Duodenal mucosa (tissue), 2 donors: ENCODE measurements around the gene OAS3.

Experiments used
- H3K27ac ChIP-seq: one replicate; pipeline ENCODE4 v1.7.0; 2013; ENCODE audit warnings: low read depth, low read length
- H3K27me3 ChIP-seq, 2 donors: one replicate each; pipeline ENCODE4 v1.7.0; 2013; ENCODE audit warnings: low read length in 2 of 2, control low read depth in 1 of 2; ENCODE audit not compliant: insufficient read depth in 2 of 2, control insufficient read depth in 1 of 2
- H3K36me3 ChIP-seq, 2 donors: one replicate each; pipeline ENCODE4 v1.7.0; 2013; ENCODE audit warnings: low read length in 2 of 2, control low read depth in 1 of 2; ENCODE audit not compliant: insufficient read depth in 2 of 2, control insufficient read depth in 1 of 2
- H3K4me1 ChIP-seq, 2 donors: one replicate each; pipeline ENCODE4 v1.7.0; 2013; ENCODE audit warnings: low read length in 2 of 2, control low read depth in 1 of 2; ENCODE audit not compliant: insufficient read depth in 2 of 2, control insufficient read depth in 1 of 2
- H3K4me3 ChIP-seq, 2 donors: one replicate each; pipeline ENCODE4 v1.7.0; 2013; ENCODE audit warnings: low read length in 2 of 2, low read depth in 1 of 2
- H3K9ac ChIP-seq, 2 donors: one replicate each; pipeline ENCODE4 v1.7.0; 2013; ENCODE audit warnings: low read length in 2 of 2, low read depth in 1 of 2
- H3K9me3 ChIP-seq, 2 donors: one replicate each; pipeline ENCODE4 v1.7.0; 2013; ENCODE audit warnings: low read length in 2 of 2, control low read depth in 1 of 2; ENCODE audit not compliant: control insufficient read depth in 1 of 2

Gene OAS3

GRCh38 chr12:112989806-112990205 is 51.5 kb downstream of the OAS3 start:
- peaks cover 0 to 20% of the 10 kb centered on the region in 2 donors for H3K36me3 ChIP-seq
- H3K4me3 ChIP-seq = no peak overlapping the region
- no peak overlapping the region for H3K9ac ChIP-seq
- H3K27ac ChIP-seq = no peak overlapping the region
- H3K9me3 ChIP-seq = peaks cover 0 to 6% of the 10 kb centered on the region in 2 donors
- H3K27me3 ChIP-seq = no peaks in the 10 kb centered on the region
- H3K4me1 ChIP-seq = no peaks in the 10 kb centered on the region

- Histone ChIP-seq H3K27me3 (no peaks in the 10 kb centered on the region), H3K9me3 (no peaks in the 10 kb centered on the region), H3K36me3 (peaks cover 0 to 23% of the 10 kb centered on the region in 2 donors), H3K9ac (no peak overlapping the region), H3K4me1 (no peaks in the 10 kb centered on the region), H3K27ac (no peak overlapping the region), H3K4me3 (no peak overlapping the region)
Observed at GRCh38 chr12:112992541-112993398, 54.5 kb downstream of the OAS3 start.

- no peak overlapping the region for H3K9ac ChIP-seq
Observed at GRCh38 chr12:112995008-112995407, 56.7 kb downstream of the OAS3 start.

GRCh38 chr12:112996501-112996900 is 58.2 kb downstream of the OAS3 start:
- Histone ChIP-seq H3K36me3 (peaks cover 0 to 25% of the 10 kb centered on the region in 2 donors), H3K4me3 (no peak overlapping the region)

More at GRCh38 chr12:112995008-112995407, 56.7 kb downstream of the OAS3 start:
- Histone ChIP-seq H3K36me3 (peaks cover 0 to 25% of the 10 kb centered on the region in 2 donors), H3K27ac (no peak overlapping the region), H3K27me3 (no peaks in the 10 kb centered on the region), H3K9me3 (no peaks in the 10 kb centered on the region), H3K4me1 (no peaks in the 10 kb centered on the region), H3K4me3 (no peak overlapping the region)

GRCh38 chr12:112997506-112997905 is 59.2 kb downstream of the OAS3 start:
- Histone ChIP-seq H3K27me3 (no peaks in the 10 kb centered on the region), H3K4me3 (no peak overlapping the region), H3K9ac (no peak overlapping the region), H3K9me3 (no peaks in the 10 kb centered on the region), H3K36me3 (peaks cover 0 to 25% of the 10 kb centered on the region in 2 donors), H3K4me1 (no peaks in the 10 kb centered on the region), H3K27ac (no peak overlapping the region)

More at GRCh38 chr12:112996501-112996900, 58.2 kb downstream of the OAS3 start:
- H3K27me3 ChIP-seq = no peaks in the 10 kb centered on the region
- no peaks in the 10 kb centered on the region for H3K9me3 ChIP-seq
- H3K27ac ChIP-seq = no peak overlapping the region
- no peaks in the 10 kb centered on the region for H3K4me1 ChIP-seq
- H3K9ac ChIP-seq = no peak overlapping the region

GRCh38 chr12:112998987-112999767 is 60.9 kb downstream of the OAS3 start:
- Histone ChIP-seq H3K36me3 (peaks cover 0 to 31% of the 10 kb centered on the region in 2 donors), H3K4me1 (no peaks in the 10 kb centered on the region), H3K9me3 (no peaks in the 10 kb centered on the region), H3K9ac (no peak overlapping the region), H3K4me3 (no peak overlapping the region), H3K27ac (no peak overlapping the region), H3K27me3 (no peaks in the 10 kb centered on the region)

- Histone ChIP-seq H3K9me3 (no peaks in the 10 kb centered on the region), H3K4me1 (no peaks in the 10 kb centered on the region), H3K36me3 (peaks cover 0 to 31% of the 10 kb centered on the region in 2 donors), H3K27me3 (no peaks in the 10 kb centered on the region), H3K4me3 (no peak overlapping the region), H3K27ac (no peak overlapping the region), H3K9ac (no peak overlapping the region)
Observed at GRCh38 chr12:113000433-113000832, 62.2 kb downstream of the OAS3 start.

- no peaks in the 10 kb centered on the region for H3K9me3 ChIP-seq
- H3K4me1 ChIP-seq = no peaks in the 10 kb centered on the region
- no peak overlapping the region for H3K9ac ChIP-seq
- no peak overlapping the region for H3K4me3 ChIP-seq
- peaks cover 0 to 32% of the 10 kb centered on the region in 2 donors for H3K36me3 ChIP-seq
- H3K27ac ChIP-seq = no peak overlapping the region
- no peaks in the 10 kb centered on the region for H3K27me3 ChIP-seq
Observed at GRCh38 chr12:113002155-113002554, 63.9 kb downstream of the OAS3 start.

- H3K9me3 ChIP-seq = no peaks in the 10 kb centered on the region
- no peaks in the 10 kb centered on the region for H3K4me1 ChIP-seq
- H3K4me3 ChIP-seq = no peak overlapping the region
- H3K36me3 ChIP-seq = peaks cover 0 to 32% of the 10 kb centered on the region in 2 donors
- no peak overlapping the region for H3K9ac ChIP-seq
- H3K27ac ChIP-seq = no peak overlapping the region
- H3K27me3 ChIP-seq = no peaks in the 10 kb centered on the region
Observed at GRCh38 chr12:113002676-113003075, 64.4 kb downstream of the OAS3 start.

GRCh38 chr12:113003636-113004035 is 65.4 kb downstream of the OAS3 start:
- H3K36me3 ChIP-seq = peaks cover 0 to 26% of the 10 kb centered on the region in 2 donors
- H3K4me3 ChIP-seq = no peak overlapping the region
- H3K4me1 ChIP-seq = no peaks in the 10 kb centered on the region
- no peak overlapping the region for H3K27ac ChIP-seq
- H3K27me3 ChIP-seq = no peaks in the 10 kb centered on the region
- no peak overlapping the region for H3K9ac ChIP-seq
- H3K9me3 ChIP-seq = no peaks in the 10 kb centered on the region
